ENCODE measurements around the gene C1QTNF6. TPM values are rescaled to one million over a fixed set of nuclear protein-coding genes. Genes with fewer than 3 reads are reported as not detected.

Gene C1QTNF6
- total and polyA plus RNA-seq, 2 of the 8 experiments (the other 6 are each of a cell fraction or from before 2014, with no cell fraction given) = 3.1 to 6.5 TPM

- no peak overlapping the region for H2AK5ac ChIP-seq (ENCODE audit: low read depth, low read length)
- H3K36me3 ChIP-seq (ENCODE audit: control insufficient read depth in 2 of 4, insufficient read depth in 4 of 4, low read length in 3 of 4) = no peaks in the 10 kb centered on the region
- no peaks in the 10 kb centered on the region for H3K9me3 ChIP-seq (ENCODE audit: insufficient read depth in 2 of 2, low read depth in 1 of 2, low read length in 1 of 2)
- H3K4ac ChIP-seq (replicated peaks; ENCODE audit: insufficient read length, low read depth, low read length) = no peak overlapping the region
- TF ChIP-seq EGR1 (IDR thresholded peaks at IDR 0.05; ENCODE audit: borderline replicate concordance, low read depth, low read length) (no peak), NANOG (IDR thresholded peaks at IDR 0.05; ENCODE audit: insufficient read depth, low read depth, low read length, poor library complexity, severe bottlenecking) (no peak), TEAD4 (IDR thresholded peaks at IDR 0.05; ENCODE audit: low read depth, low read length) (no peak), CREB1 (IDR thresholded peaks at IDR 0.05) (no peak), CHD1 (IDR thresholded peaks at IDR 0.05; ENCODE audit: low read depth, low read length) (no peak), ATF2 (IDR thresholded peaks at IDR 0.05; ENCODE audit: low read length) (no peak), SRF (IDR thresholded peaks at IDR 0.05; ENCODE audit: low read depth, low read length) (no peak), EZH2 (IDR thresholded peaks at IDR 0.05; ENCODE audit: low read depth, low read length, severe bottlenecking) (no peak), FOSL1 (IDR thresholded peaks at IDR 0.05; ENCODE audit: insufficient read depth, low read depth, low read length) (no peak), SAP30 (IDR thresholded peaks at IDR 0.05; ENCODE audit: insufficient read depth, insufficient replicate concordance, low read length) (no peak)
- TF ChIP-seq, protein P1, sequence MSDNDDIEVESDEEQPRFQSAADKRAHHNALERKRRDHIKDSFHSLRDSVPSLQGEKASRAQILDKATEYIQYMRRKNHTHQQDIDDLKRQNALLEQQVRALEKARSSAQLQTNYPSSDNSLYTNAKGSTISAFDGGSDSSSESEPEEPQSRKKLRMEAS (IDR thresholded peaks at IDR 0.05) = no peak
- no peak overlapping the region for H3K14ac ChIP-seq (ENCODE audit: insufficient read length)
- no peaks in the 10 kb centered on the region for H3K27me3 ChIP-seq (replicated peaks in 1 of 4; ENCODE audit: control insufficient read depth in 3 of 4, extremely low read depth in 1 of 4, insufficient read depth in 3 of 4, low read length in 3 of 4)
- H3K27ac ChIP-seq (ENCODE audit: low read depth, low read length) = no peak overlapping the region
- H2BK5ac ChIP-seq (ENCODE audit: low read depth, low read length) = no peak overlapping the region
- no peak overlapping the region for H3K9ac ChIP-seq (replicated peaks in 1 of 4; ENCODE audit: extremely low read depth in 1 of 4, low read depth in 3 of 4, low read length in 3 of 4)
- H2BK12ac ChIP-seq (ENCODE audit: low read depth, low read length) = no peak overlapping the region
- no peak overlapping the region for H2BK15ac ChIP-seq (ENCODE audit: low read length)
- no peak overlapping the region for H2AFZ ChIP-seq (ENCODE audit: low read length)
- H4K8ac ChIP-seq (ENCODE audit: extremely low read depth, insufficient read depth, low read length) = peak overlapping the region; percentile 31
- CTCF ChIA-PET (ENCODE audit: partially characterized antibody) = interaction anchor here (1.0 to 1.5 kb wide), 3 partner anchors 13 to 31 kb away, joined by 3 to 4 read pairs (median 4); no protein-coding TSS in a partner anchor
- H3K23ac ChIP-seq (ENCODE audit: insufficient read length) = no peak overlapping the region
- no peak overlapping the region for H3K4me2 ChIP-seq (ENCODE audit: insufficient read depth in 1 of 2, low read depth in 2 of 2, low read length in 2 of 2)
- H3K18ac ChIP-seq (ENCODE audit: extremely low read depth, low read length) = no peak overlapping the region
- no peak overlapping the region for H3K56ac ChIP-seq (replicated peaks; ENCODE audit: insufficient read length, low read depth, low read length)
- DNase-seq (ENCODE audit: low read depth in 1 of 2, low spot score in 2 of 2) (no peak), FAIRE-seq (no peak)
- H3K23me2 ChIP-seq (ENCODE audit: low read depth, low read length) = peaks cover 2% of the 10 kb centered on the region; the same call in 1 of the 2 replicates
- POLR2A ChIA-PET (ENCODE audit: partially characterized antibody) = no interaction called here
- H3K79me1 ChIP-seq (ENCODE audit: low read depth, low read length) = no peaks in the 10 kb centered on the region
- H4K5ac ChIP-seq (ENCODE audit: insufficient read length, low read depth, low read length) = no peak overlapping the region
- peaks cover 0 to 3% (median 0%) of the 10 kb centered on the region in 4 experiments; a peak in 1 of 7 replicates for H3K4me1 ChIP-seq (replicated peaks in 1 of 4; ENCODE audit: control insufficient read depth in 3 of 4, insufficient read depth in 4 of 4, low read length in 3 of 4)
- no peak overlapping the region for H3K4me3 ChIP-seq (ENCODE audit: extremely low read depth in 1 of 4, insufficient read depth in 2 of 4, low read depth in 3 of 4, low read length in 4 of 4)
- H2BK20ac ChIP-seq (ENCODE audit: low read length) = no peak overlapping the region
- H3K79me2 ChIP-seq (ENCODE audit: control insufficient read depth in 1 of 2, insufficient read depth in 2 of 2, low read length in 2 of 2) = no peaks in the 10 kb centered on the region
- no peak overlapping the region for H4K91ac ChIP-seq (replicated peaks; ENCODE audit: insufficient read length, low read length)
- H2BK120ac ChIP-seq (replicated peaks; ENCODE audit: low read depth, low read length) = no peak overlapping the region
- no peaks in the 10 kb centered on the region for H4K20me1 ChIP-seq (replicated peaks in 1 of 2; ENCODE audit: control insufficient read depth in 1 of 2, insufficient read depth in 2 of 2, low read length in 2 of 2)
- 89% methylated on average over 19 of the region's 21 CpGs; no CpG with 5 or more reads in 1 of the 2 experiments for WGBS, 2 experiments (ENCODE audit: extremely low coverage in 1 of 2, insufficient coverage in 1 of 2, insufficient read length in 1 of 2, insufficient replicate concordance in 2 of 2, low coverage in 1 of 2, low lambda C conversion rate in 2 of 2, missing lambda C conversion rate in 1 of 2)
These were observed 43.5 kb upstream of the C1QTNF6 start for GRCh38 chr22:37231406-37232139.

Measured in H1 (cell line).